HG03039 (cell line): ENCODE measurements around the gene FKBP8.

Experiments
- ATAC-seq: cut with Tn5 transposase; IDR thresholded peaks from one replicate; pipeline ENCODE4 v1.9.1; 2021; ENCODE audit warnings: mild to moderate bottlenecking, moderate library complexity; ENCODE audit not compliant: unreplicated experiment

The FKBP8 gene

GRCh38 chr19:18503337-18503970, 39.9 kb downstream of the FKBP8 start:
- no peak for ATAC-seq

DNA sequence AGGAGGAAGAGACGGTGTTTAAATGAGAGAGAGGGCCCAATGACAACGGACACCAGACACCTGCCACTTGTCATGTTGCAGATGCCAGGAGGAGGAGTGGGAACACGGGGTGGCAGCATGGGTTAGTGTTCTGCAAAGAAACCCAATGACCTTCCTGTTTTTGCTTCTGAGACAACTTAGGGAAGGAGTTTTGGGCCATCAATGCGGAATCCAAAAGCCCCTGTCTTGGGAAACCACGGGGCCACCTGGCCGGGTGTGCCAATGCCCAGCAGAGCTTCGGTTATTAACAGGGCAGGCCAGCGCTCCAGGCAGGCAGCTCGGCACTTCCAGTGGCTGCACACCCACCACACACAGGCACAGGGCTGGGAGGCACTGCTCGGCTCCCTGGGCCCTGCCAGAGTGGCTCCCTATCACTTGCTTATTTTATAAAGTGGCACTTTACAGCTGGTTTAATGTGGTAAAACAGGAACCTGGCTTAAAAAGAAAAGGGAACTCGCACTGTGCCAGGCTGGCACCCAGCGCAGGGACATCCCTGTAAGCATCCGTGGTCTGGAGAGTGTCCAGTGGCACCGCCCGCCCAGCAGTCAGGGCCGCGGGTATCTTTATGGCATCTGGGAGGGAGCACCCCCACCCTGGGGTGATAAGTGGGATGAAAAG, 40.6 kb downstream of the FKBP8 start:
- no peak for ATAC-seq

DNA sequence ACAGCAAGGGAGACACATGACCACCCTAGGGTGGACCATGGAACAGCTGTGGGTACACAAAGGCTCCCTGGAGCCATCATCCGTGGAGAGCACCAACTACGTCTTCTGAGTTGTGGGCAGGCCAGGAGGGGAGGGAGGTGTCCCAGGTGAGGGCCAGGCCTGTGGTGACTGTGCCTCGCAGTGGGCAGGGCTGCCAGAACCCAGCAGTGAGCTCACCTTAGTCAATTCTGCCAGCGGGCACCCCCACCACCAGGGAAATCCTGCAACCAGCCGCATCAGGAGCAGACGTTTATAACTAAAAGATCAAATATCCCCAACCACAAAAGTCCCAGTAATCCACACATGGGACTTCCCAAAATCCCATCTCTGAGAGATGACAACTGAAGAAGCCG, 41.1 kb downstream of the FKBP8 start:
- ATAC-seq: no peak

GRCh38 chr19:18501832-18502231, 41.5 kb downstream of the FKBP8 start:
- no peak for ATAC-seq

- ATAC-seq: no peak
Observed at GRCh38 chr19:18501351-18501750, 42.0 kb downstream of the FKBP8 start.

DNA sequence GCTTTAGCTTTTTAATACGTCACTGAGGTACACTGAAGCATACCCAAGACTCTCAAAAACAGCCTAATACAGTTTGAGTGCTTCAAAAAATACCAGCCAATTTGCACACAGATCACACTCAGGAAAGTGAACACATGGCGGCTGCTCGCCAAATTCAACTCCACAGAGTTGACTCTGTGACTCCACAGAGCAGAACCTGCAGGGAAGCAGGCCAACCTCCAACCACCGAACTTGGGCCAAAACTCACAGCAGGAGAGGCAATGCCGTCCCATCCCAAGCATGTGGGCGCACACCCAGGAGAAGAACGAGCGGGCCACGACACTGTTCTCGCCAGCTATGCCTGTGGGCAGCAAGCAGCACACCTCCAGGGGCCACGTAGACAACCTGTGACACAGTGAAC, 42.6 kb downstream of the FKBP8 start:
- ATAC-seq: no peak

GRCh38 chr19:18500376-18500775, 43.0 kb downstream of the FKBP8 start:
- ATAC-seq: no peak

GRCh38 chr19:18499055-18499775, 44.2 kb downstream of the FKBP8 start:
- ATAC-seq: no peak

DNA sequence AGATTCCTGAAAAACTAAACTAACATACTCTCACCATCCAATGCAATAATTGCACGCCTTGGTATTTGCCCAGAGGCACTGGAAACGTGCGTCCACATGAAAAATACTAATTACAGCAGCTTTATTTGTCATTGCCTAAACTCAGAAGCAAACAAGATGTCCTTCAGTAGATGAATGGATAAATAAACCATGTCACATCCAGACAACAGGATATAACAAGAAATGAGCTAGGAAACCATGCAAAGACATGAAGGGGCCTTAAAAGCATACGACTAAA, 46.5 kb downstream of the FKBP8 start:
- no peak for ATAC-seq

GRCh38 chr19:18496167-18496979, 47.0 kb downstream of the FKBP8 start:
- no peak for ATAC-seq

- ATAC-seq: no peak
Observed at GRCh38 chr19:18495204-18495911, 48.0 kb downstream of the FKBP8 start.

DNA sequence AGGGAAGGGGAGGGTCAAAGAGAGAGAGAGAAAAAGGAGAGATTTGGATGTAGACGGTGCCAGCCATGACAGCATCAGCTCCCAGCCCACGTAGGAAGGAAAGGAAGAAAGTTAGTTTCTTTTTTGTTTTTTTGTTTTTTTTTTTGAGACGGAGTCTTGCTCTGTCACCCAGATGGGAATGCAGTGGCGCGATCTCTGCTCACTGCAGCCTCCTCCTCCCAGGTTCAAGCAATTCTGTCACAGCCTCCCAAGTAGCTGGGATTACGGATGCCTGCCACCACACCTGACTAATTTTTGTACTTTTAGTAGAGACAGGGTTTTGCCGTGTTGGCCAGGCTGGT, 49.1 kb downstream of the FKBP8 start:
- ATAC-seq: no peak

DNA sequence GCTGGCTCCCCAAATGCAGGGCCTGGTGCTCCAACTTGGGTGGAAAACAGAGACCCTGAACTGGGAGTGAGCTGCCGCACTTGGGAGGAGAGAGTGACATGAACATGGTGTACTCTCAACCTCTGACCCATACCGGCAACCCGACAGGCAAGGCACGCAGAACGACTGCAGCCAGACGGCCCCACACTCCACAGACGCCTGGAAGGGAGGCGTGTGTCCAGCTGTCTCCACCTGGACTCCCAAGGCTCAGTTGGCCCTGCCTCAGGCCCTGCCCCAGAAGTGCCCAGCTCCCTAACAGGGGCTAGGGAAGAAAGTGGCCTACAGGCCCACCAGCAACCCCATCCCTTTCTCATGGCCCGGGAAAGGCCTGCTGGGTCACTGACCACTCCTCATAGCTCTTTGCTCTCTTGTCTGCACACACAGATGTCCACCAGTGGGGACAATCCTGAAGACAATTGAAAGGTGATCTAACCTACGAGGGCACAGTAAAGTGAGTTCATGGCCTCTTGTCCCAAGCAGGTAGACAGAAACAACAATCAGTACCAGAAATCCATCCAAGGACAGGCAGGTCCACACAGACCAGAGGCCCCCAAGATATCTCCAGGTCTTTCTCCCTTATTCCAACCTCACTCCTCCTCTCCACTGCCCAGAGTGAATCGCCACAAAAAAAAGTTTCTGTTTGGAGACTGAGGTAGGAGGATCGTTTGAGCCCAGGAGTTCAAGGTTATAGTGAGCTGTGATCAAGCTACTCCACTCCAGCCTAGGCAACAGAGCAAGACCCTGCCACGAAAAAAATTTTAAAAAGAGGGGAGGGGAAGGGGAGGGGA, 49.7 kb downstream of the FKBP8 start:
- no peak for ATAC-seq

GRCh38 chr19:18491995-18492953, 51.1 kb downstream of the FKBP8 start:
- no peak for ATAC-seq

DNA sequence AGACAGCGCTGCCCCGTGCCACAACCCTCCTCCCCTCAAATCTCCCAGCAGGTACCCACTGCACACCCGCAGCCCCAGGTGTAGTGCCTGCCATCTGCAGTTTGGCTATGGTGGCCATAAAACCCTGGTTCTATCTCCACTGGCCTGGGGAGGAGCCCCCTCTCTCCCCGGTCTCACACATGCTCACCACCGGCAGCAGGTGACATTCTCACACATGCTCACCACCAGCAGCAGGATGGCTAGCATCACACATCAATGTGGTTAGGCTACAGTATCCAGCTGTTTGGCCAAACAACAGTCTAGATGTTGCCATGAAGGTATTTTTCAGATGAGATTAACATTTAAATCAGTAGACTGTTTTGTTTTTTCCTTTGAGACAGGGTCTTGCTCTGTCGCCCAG, 52.6 kb downstream of the FKBP8 start:
- no peak for ATAC-seq

DNA sequence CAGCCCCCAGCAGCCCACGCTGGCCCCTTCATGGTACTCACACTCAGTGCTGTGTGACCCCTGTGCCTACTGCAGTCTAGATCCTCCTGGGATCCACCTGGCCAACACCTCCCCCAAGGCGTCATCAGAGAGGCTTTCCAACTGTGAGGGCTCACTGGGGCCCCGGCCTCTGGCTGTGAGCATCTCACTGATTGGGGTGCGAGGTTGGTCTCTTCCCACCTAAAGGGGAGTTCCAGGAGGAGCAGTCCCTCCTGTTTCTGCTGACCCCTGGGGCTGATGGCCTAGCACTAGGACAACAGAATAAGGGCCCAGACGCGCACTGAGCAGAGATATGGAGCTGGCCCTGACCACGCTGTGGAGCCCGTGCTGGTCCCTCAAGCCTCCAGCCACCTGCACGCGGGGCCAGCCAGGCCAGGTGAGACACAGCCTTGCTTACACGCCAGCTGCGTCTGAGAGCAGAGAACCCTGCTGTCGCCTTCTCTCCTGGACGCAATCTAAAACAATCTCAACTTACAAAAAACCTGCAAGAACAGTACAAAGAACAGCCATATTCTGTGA, 53.7 kb downstream of the FKBP8 start:
- no peak for ATAC-seq

GRCh38 chr19:18488838-18489626, 54.3 kb downstream of the FKBP8 start:
- no peak for ATAC-seq

GRCh38 chr19:18488403-18488723, 55.0 kb downstream of the FKBP8 start:
- ATAC-seq: no peak
